Osteoblast (primary cell): ENCODE results near the gene PHPT1. TPM values are rescaled to one million over a fixed set of nuclear protein-coding genes. Genes with fewer than 3 reads are reported as not detected.

Experiments
- DNase-seq: peaks from one replicate; pipeline ENCODE4 v3.0.0; 2011; ENCODE audit warnings: low spot score, mixed read lengths; ENCODE audit not compliant: insufficient read length; ENCODE audit errors: missing footprints
- H2AFZ ChIP-seq: 2 replicates; pipeline ENCODE4 v1.6.0; 2011; ENCODE audit warnings: mild to moderate bottlenecking, low read length
- H3K27ac ChIP-seq: 2 replicates; pipeline ENCODE4 v1.5.1; 2011; ENCODE audit warnings: mild to moderate bottlenecking, low read depth, low read length, moderate library complexity
- H3K27me3 ChIP-seq: 2 replicates; pipeline ENCODE4 v1.6.0; 2012; ENCODE audit warnings: mild to moderate bottlenecking, control low read depth, inconsistent platforms, low read length, moderate library complexity; ENCODE audit not compliant: insufficient read depth
- H3K36me3 ChIP-seq: 2 replicates; pipeline ENCODE4 v1.5.1; 2011; ENCODE audit warnings: mild to moderate bottlenecking, low read length, control low read depth, moderate library complexity; ENCODE audit not compliant: insufficient read depth
- H3K4me1 ChIP-seq: 2 replicates; pipeline ENCODE4 v1.5.1; 2011; ENCODE audit warnings: mild to moderate bottlenecking, low read length, control low read depth, moderate library complexity; ENCODE audit not compliant: insufficient read depth
- H3K4me2 ChIP-seq: 2 replicates; pipeline ENCODE4 v1.6.0; 2011; ENCODE audit warnings: mild to moderate bottlenecking, low read length; ENCODE audit not compliant: insufficient read depth
- H3K4me3 ChIP-seq: fragments of 200-600 bp; sonication (generic); 3 replicates; pipeline ENCODE4 v1.5.1; 2012; ENCODE audit warnings: mild to moderate bottlenecking, low read length, inconsistent platforms; ENCODE audit not compliant: insufficient read depth
- H3K79me2 ChIP-seq: 2 replicates; pipeline ENCODE4 v1.6.0; 2012; ENCODE audit warnings: mild to moderate bottlenecking, low read length, control low read depth, inconsistent platforms; ENCODE audit not compliant: insufficient read depth
- H3K9me3 ChIP-seq: 2 replicates; pipeline ENCODE4 v1.5.1; 2011; ENCODE audit warnings: low read depth, low read length, control low read depth
- H4K20me1 ChIP-seq: 2 replicates; pipeline ENCODE4 v1.6.0; 2012; ENCODE audit warnings: mild to moderate bottlenecking, low read length, control low read depth; ENCODE audit not compliant: insufficient read depth
- CTCF ChIP-seq: IDR thresholded peaks from 2 replicates; pipeline ENCODE4 v1.5.1; 2011; ENCODE audit warnings: mild to moderate bottlenecking, low read depth, low read length, moderate library complexity; ENCODE audit errors: extremely low read depth
- small RNA-seq: library from RNA; depleted of rRNA; stranded (forward); fragments of <200 nt; gene quantifications from one replicate; pipeline ENCODE3, GENCODE V24; 2012
- total RNA-seq: library from RNA; depleted of rRNA; stranded (reverse); fragments of >200 nt; gene quantifications from 2 replicates; pipeline ENCODE4 v1.2.3, GENCODE V29; 2012

Gene PHPT1
- total RNA-seq, 1 donor = 59.0 TPM

GRCh38 chr9:136900556-136900955 is 51.3 kb downstream of the PHPT1 start:
- peaks cover 26% of the 10 kb centered on the region for H3K4me1 ChIP-seq
- no peak overlapping the region for H3K4me3 ChIP-seq
- no peak for TF ChIP-seq CTCF
- no peak overlapping the region for H3K4me2 ChIP-seq
- no peak overlapping the region for H2AFZ ChIP-seq
- peaks cover 33% of the 10 kb centered on the region for H3K79me2 ChIP-seq
- no peak overlapping the region for H3K27ac ChIP-seq
- no peaks in the 10 kb centered on the region for H3K27me3 ChIP-seq
- H3K36me3 ChIP-seq = peaks cover 24% of the 10 kb centered on the region
- H3K9me3 ChIP-seq = no peaks in the 10 kb centered on the region
- peaks cover 4% of the 10 kb centered on the region for H4K20me1 ChIP-seq
- peak; percentile 37 for DNase-seq

Small RNAs within 50 kb of the gene (small RNA-seq; reads per million reads assigned to genes)
- gene AL355987.2 (not detected), gene MIR4292 (not detected), gene MIR4479 (not detected)

Other genes starting within 250 kb of the PHPT1 start
- 3.3 and 6.2 TPM in 2 replicates for gene EGFL7, start 186.5 kb upstream of the PHPT1 start, total RNA-seq
- gene AGPAT2, start 162.0 kb upstream of the PHPT1 start, total RNA-seq = 26.5 and 30.0 TPM in 2 replicates
- gene DIPK1B, start 136.8 kb upstream of the PHPT1 start, total RNA-seq = not detected in 2 replicates
- gene LCN10, start 106.5 kb upstream of the PHPT1 start, total RNA-seq = not detected in 2 replicates
- gene LCN6, start 100.9 kb upstream of the PHPT1 start, total RNA-seq = not detected in 2 replicates
- gene LCN8, start 91.2 kb upstream of the PHPT1 start, total RNA-seq = not detected in 2 replicates
- not detected in 2 replicates for gene LCN15, start 84.9 kb upstream of the PHPT1 start, total RNA-seq
- 31.8 and 39.8 TPM in 2 replicates for gene TMEM141, start 58.1 kb upstream of the PHPT1 start, total RNA-seq
- under 0.01 TPM in 1 of 2 replicates, not detected in the other for gene CCDC183, start 53.1 kb upstream of the PHPT1 start, total RNA-seq
- 64.2 and 64.8 TPM in 2 replicates for gene RABL6, start 41.5 kb upstream of the PHPT1 start, total RNA-seq
- 0.88 and 1.1 TPM in 2 replicates for gene AJM1, start 6.9 kb upstream of the PHPT1 start, total RNA-seq
- 0.88 and 1.4 TPM in 2 replicates for gene MAMDC4, start 2.9 kb downstream of the PHPT1 start, total RNA-seq
- gene EDF1, start 16.9 kb downstream of the PHPT1 start, total RNA-seq = 126 and 173 TPM in 2 replicates
- gene TRAF2, start 37.1 kb downstream of the PHPT1 start, total RNA-seq = 6.2 and 6.8 TPM in 2 replicates
- gene FBXW5, start 95.3 kb downstream of the PHPT1 start, total RNA-seq = 143 and 157 TPM in 2 replicates
- gene C8G, start 95.8 kb downstream of the PHPT1 start, total RNA-seq = 1.2 TPM in 1 of 2 replicates, not detected in the other
- not detected in 2 replicates for gene LCN12, start 102.9 kb downstream of the PHPT1 start, total RNA-seq
- 37.4 and 57.9 TPM in 2 replicates for gene PTGDS, start 128.1 kb downstream of the PHPT1 start, total RNA-seq
- 4.4 and 5.4 TPM in 2 replicates for gene LCNL1, start 133.6 kb downstream of the PHPT1 start, total RNA-seq
- gene PAXX, start 143.0 kb downstream of the PHPT1 start, total RNA-seq = 13.3 and 16.6 TPM in 2 replicates
- gene CLIC3, start 147.2 kb downstream of the PHPT1 start, total RNA-seq = 1.5 and 2.5 TPM in 2 replicates
- 19.4 and 20.3 TPM in 2 replicates for gene ABCA2, start 178.8 kb downstream of the PHPT1 start, total RNA-seq
- gene FUT7, start 182.7 kb downstream of the PHPT1 start, total RNA-seq = not detected in 2 replicates
- 10.0 and 10.1 TPM in 2 replicates for gene NPDC1, start 196.8 kb downstream of the PHPT1 start, total RNA-seq
- gene ENTPD2, start 204.7 kb downstream of the PHPT1 start, total RNA-seq = not detected in 2 replicates
- 0.88 and 1.1 TPM in 2 replicates for gene SAPCD2, start 221.1 kb downstream of the PHPT1 start, total RNA-seq
- 35.9 and 36.9 TPM in 2 replicates for gene UAP1L1, start 228.1 kb downstream of the PHPT1 start, total RNA-seq
- 94.1 and 103 TPM in 2 replicates for gene MAN1B1, start 237.6 kb downstream of the PHPT1 start, total RNA-seq